GM21737 (cell line): ENCODE measurements around the gene OPRD1.
"Not testable (repeated sequence)": the region's sequence is repeated elsewhere in the genome, so short reads cannot be mapped to it uniquely, and the experiment has no call there.

ENCODE experiments used
- ATAC-seq: cut with Tn5 transposase; IDR thresholded peaks from one replicate; pipeline ENCODE4 v1.9.1; 2021; ENCODE audit warnings: mild to moderate bottlenecking, moderate library complexity; ENCODE audit not compliant: unreplicated experiment

OPRD1 gene

GRCh38 chr1:28811766-28812668 lies at the start of gene OPRD1:
TSS of gene OPRD1 (plus strand) at chr1:28812170. CDS start at chr1:28812384, 214 bp downstream.
- ATAC-seq = no peak

DNA sequence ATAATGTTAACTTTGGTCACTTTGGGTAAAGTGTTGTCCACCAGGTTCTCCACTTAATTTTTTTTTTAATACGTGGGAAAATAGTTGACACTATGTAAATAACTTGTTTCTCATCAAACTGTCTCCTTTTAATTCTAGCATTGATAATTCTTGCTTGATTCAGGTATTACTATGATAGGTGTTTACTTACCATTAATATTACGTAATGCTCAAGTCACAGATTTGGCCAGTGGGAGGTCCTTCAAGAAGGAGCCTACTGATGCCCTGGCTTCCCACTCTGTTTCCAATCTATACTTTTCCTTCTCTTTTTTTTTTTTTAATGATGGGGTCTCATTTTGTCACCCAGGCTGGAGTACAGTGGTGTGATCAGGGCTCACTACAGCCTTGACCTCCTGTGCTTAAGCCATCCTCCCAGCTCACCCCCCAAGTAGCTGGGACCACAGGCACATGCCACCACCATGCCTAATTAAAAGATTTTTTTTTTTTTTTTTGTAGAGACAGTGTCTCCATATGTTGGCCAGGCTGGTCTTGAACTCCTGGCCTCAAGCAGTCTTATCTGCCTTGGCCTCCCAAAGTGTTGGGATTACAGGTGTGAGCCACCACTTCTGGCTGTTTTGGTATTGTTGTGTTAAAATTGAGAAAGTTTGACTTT lies 45.3 kb upstream of the OPRD1 start:
- ATAC-seq = no peak

DNA sequence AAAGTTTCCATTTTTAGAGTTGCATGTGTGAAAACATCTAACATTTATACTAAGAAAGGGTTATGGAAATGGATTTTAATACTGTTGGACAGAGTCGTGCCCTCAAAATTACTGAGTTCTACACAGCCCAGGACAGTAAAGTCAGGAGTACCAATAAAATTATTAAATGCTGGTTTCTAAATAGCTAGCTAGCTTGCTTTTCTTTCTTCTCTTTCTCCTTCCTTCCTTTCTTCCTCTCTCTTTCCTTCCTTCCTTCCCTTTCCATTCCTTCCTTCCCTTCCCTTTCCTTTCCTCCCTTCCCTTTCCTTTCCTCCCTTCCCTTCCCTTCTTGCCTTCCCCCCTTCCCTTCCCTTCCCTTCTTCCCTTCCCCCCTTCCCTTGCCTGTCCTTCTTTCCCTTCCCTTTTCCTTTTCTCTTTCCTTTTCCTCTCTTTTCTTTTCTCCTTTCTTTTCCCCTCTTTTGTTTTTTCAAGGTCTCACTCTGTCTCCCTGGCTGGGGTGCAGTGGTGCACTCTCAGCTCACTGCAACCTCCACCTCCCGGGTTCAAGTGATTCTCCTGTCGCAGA lies 41.3 kb upstream of the OPRD1 start:
- ATAC-seq = no peak

- ATAC-seq = not testable (repeated sequence)
Measured at GRCh38 chr1:28771921-28772320, 40.0 kb upstream of the OPRD1 start.

GRCh38 chr1:28773105-28773504 lies 38.9 kb upstream of the OPRD1 start:
- no peak for ATAC-seq

DNA sequence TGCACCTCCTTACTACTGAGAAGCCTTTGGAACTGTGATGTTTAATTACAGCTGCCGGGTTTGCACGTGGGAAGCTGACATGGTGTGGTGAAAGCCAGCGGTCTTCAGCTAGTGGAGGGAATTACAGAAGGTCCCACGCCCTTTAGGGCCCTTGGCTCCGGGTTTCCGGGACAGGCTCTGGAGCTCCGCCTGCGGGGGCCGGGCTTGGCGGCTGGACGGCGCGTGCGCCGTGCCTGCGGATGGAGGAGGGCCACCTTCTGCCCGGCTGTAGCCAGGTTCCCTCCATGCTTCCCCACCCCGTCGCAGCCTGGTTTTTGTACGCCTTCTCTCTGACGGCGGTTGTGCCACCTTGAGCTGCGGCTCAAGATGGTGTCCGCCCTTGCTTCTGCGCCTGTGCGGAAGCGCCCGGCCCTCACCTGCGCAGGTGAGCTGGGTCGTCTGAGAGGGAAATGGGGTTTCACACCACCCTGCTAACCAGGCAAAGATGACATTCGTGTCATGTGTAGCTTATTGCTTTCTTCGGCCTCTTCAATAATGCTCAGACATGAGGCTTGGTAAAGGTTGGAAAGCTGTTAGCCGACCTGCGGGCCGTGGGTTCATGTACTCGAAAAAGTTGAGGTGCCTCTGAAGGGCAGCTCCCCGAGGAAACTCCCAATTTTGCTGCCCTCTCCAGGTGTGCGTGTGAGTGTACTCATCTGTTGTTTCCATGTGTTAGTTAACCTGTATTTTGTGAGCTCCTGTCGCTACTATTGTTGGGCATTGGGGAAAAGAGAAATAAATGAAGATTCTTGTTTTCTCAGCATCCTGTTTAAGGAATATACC lies 36.6 kb upstream of the OPRD1 start:
- ATAC-seq = no peak

DNA sequence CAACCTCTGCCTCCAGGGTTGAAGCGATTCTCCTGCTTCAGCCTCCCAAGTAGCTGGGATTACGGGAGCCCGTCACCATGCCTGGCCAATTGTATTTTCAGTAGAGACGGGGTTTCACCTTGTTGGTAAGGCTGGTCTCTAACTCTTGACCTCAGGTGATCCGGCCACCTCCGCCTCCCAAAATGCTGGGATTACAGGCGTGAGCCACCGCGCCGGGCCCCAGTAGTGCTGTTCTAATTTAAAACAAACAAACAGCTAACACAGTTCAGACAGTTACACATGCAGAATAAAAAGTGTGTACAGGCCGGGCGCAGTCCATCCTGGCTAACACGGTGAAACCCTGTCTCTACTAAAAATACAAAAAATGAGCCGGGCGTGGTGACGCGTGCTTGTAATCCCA lies 35.6 kb upstream of the OPRD1 start:
- ATAC-seq = no peak

DNA sequence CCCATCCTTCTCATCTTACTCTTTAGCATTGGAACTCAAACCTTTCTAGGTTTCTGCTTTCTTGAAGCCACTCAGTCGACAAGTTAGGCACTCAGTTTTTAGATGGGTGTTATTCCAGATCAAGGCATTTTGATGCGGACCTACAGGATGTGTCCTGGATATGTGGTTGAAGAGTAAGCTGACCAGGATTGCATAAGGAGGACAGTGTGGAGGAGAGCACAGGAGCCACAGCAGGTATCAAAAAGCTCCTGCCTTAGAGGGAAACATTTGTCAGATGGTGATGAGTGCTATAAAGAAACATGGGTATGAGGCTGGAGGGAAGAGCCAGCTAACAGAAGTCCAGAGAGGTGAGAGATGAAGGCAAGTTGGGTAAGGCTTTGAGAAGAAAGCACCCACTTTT lies 33.9 kb upstream of the OPRD1 start:
- no peak for ATAC-seq

GRCh38 chr1:28779751-28780408 lies 32.1 kb upstream of the OPRD1 start:
- ATAC-seq = no peak

DNA sequence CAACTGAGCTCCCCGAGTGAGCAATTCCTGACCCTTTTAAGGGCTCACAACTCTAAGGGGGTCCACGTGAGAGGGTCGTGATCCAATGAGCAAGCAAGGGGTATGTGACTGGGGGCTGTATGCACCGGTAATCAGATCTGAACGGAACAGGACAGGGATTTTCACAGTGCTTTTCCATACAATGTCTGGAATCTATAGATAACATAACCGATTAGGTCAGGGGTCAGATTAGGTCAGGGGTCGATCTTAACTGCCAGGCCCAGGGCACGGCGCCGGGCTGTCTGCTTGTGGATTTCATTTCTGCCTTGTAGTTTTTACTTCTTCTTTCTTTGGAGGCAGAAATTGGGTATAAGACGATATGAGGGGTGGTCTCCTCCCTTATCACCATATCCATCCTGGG lies 30.7 kb upstream of the OPRD1 start:
- no peak for ATAC-seq

- no peak for ATAC-seq
Measured at GRCh38 chr1:28782011-28782410, 30.0 kb upstream of the OPRD1 start.

DNA sequence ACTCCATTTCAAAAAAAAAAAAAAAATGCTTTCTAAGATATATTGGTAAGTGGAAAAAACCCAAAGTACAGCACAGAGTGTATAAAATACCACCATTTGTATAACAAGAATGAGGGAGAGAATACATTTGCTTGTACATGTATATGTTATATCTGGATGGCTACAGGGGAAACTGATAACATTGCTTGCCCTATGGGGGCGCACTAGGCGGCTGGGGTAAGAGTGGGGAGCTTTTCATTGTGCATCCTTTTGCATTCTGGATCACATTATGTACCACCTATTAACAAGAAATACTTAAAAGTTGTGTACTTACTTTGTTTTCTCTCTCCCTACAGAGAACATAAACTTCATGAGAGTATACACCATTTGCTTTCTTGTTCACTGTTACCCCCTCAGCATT lies 28.6 kb upstream of the OPRD1 start:
- ATAC-seq = no peak

DNA sequence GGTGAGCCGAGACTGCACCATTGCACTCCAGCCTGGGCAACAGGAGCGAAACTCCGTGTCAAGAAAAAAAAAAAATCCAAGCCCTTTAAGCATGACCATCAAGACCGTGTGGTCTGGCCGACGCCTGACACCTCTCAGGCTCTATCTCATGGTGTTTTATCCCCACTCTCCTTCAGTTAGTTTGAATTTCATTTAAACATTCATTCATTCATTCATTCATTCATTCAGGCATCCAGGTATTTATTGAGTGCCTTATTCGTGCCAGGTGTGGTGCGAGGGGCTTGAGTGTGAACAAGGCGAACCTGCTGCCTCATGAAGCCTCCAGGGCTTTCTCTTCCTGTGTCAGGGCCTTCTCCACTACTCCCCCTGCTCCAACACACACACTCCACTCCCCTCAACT lies 22.6 kb upstream of the OPRD1 start:
- ATAC-seq = no peak

DNA sequence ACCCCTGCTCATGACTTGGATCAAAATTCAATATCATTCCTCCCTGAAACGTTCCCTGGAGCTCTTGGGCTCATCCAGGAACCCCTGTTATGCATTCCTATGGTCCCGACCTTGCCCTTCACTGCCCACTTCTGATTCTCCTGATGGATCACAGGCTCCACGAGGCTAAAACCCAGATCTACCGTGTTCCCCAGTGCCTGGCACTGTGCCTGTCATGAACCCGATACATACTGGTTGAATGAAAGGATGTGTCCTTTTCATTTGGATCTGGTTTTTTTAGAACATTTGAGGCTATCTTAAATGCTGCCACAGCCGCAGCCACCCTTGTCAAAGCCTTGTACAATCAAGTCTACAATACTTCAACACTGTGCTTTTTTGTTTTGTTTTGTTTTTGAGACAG lies 22.2 kb upstream of the OPRD1 start:
- ATAC-seq = no peak

- ATAC-seq = no peak
Measured at GRCh38 chr1:28790377-28791035, 21.5 kb upstream of the OPRD1 start.

- not testable (repeated sequence) for ATAC-seq
Measured at GRCh38 chr1:28791929-28792328, 20.0 kb upstream of the OPRD1 start.

DNA sequence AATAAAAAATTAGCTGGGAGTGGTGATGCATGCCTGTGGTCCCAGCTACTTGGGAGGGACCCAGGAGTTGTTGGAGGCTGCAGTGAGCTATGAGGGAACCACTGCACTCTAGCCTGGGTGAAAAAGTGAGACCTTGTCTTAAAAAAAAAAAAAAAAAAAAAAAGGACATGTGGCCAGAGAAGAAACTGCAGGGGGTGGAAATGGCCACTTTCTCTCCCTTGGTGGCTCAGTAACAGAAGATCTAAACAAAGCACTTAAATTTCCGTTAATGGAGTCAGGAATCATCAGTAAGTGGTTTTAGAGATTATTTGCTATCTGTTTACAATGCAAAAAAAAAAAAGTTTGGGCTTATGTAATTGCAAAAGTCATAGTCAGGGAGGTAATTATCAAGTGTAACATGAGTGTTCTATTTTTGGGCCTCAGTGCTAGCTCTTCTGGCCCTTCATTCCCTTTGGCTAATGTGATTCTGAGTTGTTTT lies 19.3 kb upstream of the OPRD1 start:
- ATAC-seq = no peak

- ATAC-seq = not testable (repeated sequence)
Measured at GRCh38 chr1:28794582-28794981, 17.4 kb upstream of the OPRD1 start.

GRCh38 chr1:28796352-28797211 lies 15.4 kb upstream of the OPRD1 start:
- no peak for ATAC-seq
